ACHN (cell line): ENCODE results near the gene CNGA1.
"Not testable (repeated sequence)": the region's sequence is repeated elsewhere in the genome, so short reads cannot be mapped to it uniquely, and the experiment has no call there.

Experiments used
- DNase-seq: peaks from one replicate; pipeline ENCODE4 v3.0.0-alpha.2; 2015
- in situ Hi-C: cut with HindIII; loops from 2 replicates; pipeline ENCODE4 v1.10.0; 2017; ENCODE audit warnings: low sequenced_read_pairs, low pct_ligation_motif_present, low pct_unique_long_range_greater_than_20kb

CNGA1 gene

DNA sequence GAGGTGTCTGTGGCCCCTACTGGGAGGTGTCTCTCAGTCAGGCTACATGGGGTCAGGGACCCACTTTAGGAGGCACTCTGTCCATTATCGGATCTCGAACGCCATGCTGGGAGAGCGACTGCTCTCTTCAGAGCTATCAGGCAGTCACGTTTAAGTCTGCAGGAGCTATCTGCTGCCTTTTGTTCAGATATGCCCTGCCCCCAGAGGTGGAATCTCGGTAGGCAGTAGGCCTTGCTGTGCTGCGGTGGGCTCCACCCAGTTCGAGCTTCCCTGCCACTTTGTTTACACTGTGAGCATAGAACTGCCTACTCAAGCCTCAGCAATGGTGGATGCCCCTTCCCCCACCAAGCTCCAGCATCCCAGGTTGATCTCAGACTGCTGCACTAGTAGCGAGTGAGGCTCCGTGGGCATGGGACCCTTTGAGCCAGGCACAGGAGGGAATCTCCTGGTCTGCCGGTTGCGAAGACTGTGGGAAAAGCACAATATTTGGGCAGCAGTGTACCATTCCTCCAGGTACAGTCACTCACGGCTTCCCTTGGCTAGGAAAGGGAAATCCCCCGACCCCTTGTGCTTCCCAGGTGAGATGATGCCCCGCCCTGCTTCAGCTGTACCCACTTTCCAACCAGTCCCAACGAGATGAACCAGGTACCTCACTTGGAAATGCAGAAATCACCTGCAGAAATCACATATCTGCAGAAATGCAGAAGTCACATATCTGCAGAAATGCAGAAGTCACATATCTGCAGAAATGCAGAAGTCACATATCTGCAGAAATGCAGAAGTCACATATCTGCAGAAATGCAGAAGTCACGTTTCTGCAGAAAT is 93.8 kb downstream of the CNGA1 start:
- DNase-seq, in situ Hi-C loops: not testable (repeated sequence)

DNA sequence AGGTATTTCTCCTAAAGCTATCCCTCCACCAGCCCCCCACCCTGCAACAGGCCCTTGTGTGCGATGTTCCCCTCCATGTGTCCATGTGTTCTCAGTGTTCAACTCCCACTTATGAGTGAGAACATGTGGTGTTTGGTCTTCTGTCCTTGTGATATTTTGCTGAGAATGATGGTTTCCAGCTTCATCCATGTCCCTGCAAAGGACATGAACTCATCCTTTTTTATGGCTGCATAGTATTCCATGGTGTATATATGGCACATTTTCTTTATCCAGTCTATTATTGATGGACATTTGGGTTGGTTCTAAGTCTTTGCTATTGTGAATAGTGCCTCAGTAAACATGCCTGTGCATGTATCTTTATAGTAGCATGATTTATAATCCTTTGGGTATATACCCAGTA is 99.3 kb downstream of the CNGA1 start:
- DNase-seq, in situ Hi-C loops: not testable (repeated sequence)

DNA sequence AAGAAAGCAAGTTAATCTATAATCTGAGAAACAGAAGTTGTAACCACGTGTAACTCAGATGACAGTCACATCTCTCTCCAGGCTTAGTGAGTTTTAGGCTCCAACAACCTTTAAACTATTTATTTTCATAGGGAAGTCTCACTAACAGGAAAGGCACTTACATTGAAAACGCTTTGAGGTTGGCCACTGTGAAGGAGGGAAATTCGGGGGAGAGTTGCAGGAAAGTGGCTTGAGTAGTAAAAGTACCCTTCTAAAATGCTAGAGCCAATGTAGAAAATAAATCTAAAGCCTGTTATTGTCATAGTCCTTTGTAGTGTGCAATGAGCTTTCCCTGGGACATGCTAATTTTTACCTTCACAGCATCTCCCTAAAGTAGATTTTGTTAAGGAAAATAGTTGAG is 101.1 kb downstream of the CNGA1 start:
- no peak for DNase-seq
- in situ Hi-C loops, result no loop called here

DNA sequence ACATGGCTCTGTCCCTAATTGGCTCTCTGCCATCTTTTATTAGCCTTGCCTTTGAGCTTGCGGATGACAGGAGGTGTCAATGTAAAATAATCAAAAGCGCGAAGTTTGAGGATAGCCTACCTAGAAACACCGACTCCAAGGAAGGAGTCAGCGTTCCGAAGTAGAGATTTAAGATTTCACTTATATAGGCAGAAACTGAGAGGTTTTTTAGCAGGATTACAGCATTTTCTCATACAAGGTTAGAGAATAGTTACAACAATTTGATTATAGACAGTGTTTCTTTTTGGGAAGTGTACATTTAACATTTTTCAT is 101.6 kb downstream of the CNGA1 start:
- no peak for DNase-seq
- in situ Hi-C loops, result no loop called here

GRCh38 chr4:47914220-47914925 is 102.1 kb downstream of the CNGA1 start, which contains the start of gene NFXL1:
TSS of gene NFXL1 (minus strand) at chr4:47914583. CDS start at chr4:47914203, 380 bp downstream.
- in situ Hi-C loops, result no loop called here
- peak; percentile 93 for DNase-seq

DNA sequence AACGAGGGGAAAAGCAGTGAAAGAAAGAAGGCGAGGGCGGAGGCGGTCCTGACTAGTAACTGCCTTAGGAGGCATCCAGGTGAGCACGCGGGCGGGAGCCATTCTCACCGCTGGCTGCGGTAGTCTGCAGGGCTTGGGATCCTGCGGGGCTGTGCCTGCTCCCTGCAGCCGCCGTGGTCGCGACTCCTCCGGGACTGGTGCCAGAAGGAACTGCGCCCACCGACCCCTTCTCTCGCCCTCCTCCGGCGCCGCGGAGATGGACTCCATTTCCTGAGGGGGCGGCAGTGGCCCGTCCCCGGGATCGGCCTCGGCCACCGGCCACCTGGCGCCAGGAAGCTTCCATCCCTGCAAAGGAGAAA is 102.6 kb downstream of the CNGA1 start:
- in situ Hi-C loops, result no loop called here
- DNase-seq, result peak; percentile 16

DNA sequence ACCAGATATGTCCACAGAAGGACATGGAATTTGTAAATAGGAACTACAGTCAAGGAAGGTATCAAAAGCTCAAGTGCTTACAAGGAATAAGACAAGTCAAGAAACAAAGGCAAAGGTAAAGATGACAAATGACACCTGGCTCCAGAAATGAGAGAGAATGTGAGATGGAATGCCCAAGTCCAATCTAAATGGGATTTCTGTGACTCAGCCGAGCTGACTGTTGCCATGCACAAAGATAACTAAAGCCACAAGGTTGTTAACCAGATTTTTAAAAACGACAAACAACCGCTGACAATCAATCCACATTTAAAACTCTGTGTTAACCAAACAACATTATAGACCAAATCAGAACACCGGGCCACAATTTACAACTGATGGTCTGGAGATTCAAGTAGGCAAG is 103.2 kb downstream of the CNGA1 start:
- in situ Hi-C loops, result no loop called here

DNA sequence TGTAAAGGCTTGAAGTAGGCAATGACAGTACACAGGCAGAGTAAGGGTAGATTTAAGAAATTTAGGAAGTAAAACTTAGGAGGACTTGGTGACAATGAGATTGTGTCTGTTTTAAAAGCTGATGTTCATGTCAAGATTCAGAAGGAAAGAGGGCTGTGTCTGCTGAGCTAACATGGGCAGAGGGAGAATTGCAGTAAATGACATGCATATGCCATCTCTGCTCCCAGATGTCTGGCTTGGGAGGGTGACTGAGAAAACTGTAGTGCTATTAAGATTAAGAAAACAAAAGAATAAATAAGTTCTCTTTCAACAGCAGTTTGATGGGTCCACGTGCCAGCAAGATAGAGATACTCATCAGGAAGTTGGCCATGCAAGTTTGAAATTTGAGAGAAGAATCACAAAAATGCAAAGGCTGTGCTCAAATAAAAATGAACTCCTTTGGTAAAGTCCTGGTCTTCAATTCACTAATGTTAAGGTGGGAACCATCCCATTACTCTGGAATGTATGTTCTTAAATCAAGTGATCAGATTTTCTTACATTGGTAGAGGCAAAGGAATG is 109.3 kb downstream of the CNGA1 start:
- DNase-seq, result no peak
- in situ Hi-C loops, result no loop called here

More for the DNA sequence above, 103.2 kb downstream of the CNGA1 start:
- peak; percentile 14 for DNase-seq

GRCh38 chr4:47899639-47900038 is 116.8 kb downstream of the CNGA1 start:
- no peak for DNase-seq

DNA sequence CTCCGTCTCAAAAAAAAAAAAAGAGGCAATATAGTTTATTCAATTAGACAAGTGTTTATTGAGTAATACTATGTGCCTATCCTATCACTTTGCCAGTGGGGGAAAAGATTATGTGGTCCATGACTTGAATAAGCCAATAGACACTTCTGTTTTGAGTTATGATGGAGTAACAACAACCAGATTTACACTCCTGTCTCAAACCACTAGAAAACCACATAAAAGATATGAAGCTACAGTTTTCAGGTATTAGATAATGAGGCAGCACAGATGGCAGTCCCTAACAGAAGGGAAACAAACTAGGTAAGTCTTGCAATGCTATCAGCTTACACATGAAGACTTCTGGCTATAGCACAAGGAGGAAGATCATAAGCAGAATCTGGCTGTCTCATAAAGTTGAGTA is 124.6 kb downstream of the CNGA1 start:
- in situ Hi-C loops, result no loop called here
- DNase-seq, result no peak

More at GRCh38 chr4:47899639-47900038, 116.8 kb downstream of the CNGA1 start:
- in situ Hi-C loops, result no loop called here
